BE2C (cell line): ENCODE measurements around the gene SVEP1.
"Not testable (repeated sequence)": the region's sequence is repeated elsewhere in the genome, so short reads cannot be mapped to it uniquely, and the experiment has no call there.

ENCODE experiments used
- DNase-seq: peaks from one replicate; pipeline ENCODE4 v3.0.0-alpha.2; 2020
- H3K27me3 ChIP-seq: fragments of 250-450 bp; sonication (Bioruptor Pico); 2 replicates; pipeline ENCODE4 v1.5.1; 2020; ENCODE audit warnings: mild to moderate bottlenecking
- H3K36me3 ChIP-seq: fragments of 250-450 bp; sonication (Bioruptor Pico); 2 replicates; pipeline ENCODE4 v1.5.1; 2020; ENCODE audit warnings: mild to moderate bottlenecking
- H3K4me1 ChIP-seq: fragments of 250-450 bp; sonication (Bioruptor Pico); 2 replicates; pipeline ENCODE4 v1.5.1; 2020
- H3K4me3 ChIP-seq: 2 replicates; pipeline ENCODE4 v1.5.1; 2011; ENCODE audit warnings: low read depth, low read length
- H3K9me3 ChIP-seq: fragments of 250-450 bp; sonication (Bioruptor Pico); 2 replicates; pipeline ENCODE4 v1.5.1; 2020
- TF ChIP-seq, protein P1 (sequence below): IDR thresholded peaks from 2 replicates; pipeline ENCODE4 v1.5.1; 2012; ENCODE audit warnings: mild to moderate bottlenecking, low read depth, low read length

SVEP1 gene

DNA sequence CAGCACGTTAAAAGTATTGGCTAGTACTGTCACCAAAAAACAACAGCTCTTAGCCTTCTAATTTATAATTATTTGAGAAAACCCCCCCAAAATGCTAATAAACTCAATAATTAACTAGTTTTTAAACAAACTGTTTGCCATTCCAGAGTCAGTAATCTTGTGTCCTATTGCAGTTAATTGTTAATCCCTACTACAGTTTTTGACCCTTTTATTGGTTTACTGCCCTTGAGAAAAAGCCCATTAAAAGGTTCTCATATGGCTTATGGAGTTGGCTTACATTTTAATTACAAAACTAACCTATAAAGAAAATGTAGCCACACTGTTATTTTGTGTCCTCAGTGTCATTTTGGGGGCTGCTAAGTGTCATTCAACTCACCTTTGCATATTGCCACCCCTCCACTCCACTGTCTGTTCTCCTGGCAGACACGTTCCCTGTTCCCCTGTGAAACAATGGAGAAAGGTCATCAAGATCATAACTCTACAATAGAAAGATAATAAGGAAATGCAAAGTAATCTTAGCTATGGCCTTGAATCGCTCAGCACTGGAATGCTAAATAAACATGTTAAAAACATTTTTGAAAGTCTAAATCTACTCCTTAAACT, 190.3 kb downstream of the SVEP1 start:
- Histone ChIP-seq H3K36me3 (no peaks in the 10 kb centered on the region), H3K27me3 (no peaks in the 10 kb centered on the region), H3K9me3 (no peaks in the 10 kb centered on the region; the same call in 1 of the 2 replicates), H3K4me3 (no peak overlapping the region), H3K4me1 (no peaks in the 10 kb centered on the region)
- DNase-seq: no peak
- TF ChIP-seq, protein P1, sequence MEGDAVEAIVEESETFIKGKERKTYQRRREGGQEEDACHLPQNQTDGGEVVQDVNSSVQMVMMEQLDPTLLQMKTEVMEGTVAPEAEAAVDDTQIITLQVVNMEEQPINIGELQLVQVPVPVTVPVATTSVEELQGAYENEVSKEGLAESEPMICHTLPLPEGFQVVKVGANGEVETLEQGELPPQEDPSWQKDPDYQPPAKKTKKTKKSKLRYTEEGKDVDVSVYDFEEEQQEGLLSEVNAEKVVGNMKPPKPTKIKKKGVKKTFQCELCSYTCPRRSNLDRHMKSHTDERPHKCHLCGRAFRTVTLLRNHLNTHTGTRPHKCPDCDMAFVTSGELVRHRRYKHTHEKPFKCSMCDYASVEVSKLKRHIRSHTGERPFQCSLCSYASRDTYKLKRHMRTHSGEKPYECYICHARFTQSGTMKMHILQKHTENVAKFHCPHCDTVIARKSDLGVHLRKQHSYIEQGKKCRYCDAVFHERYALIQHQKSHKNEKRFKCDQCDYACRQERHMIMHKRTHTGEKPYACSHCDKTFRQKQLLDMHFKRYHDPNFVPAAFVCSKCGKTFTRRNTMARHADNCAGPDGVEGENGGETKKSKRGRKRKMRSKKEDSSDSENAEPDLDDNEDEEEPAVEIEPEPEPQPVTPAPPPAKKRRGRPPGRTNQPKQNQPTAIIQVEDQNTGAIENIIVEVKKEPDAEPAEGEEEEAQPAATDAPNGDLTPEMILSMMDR: no peak

DNA sequence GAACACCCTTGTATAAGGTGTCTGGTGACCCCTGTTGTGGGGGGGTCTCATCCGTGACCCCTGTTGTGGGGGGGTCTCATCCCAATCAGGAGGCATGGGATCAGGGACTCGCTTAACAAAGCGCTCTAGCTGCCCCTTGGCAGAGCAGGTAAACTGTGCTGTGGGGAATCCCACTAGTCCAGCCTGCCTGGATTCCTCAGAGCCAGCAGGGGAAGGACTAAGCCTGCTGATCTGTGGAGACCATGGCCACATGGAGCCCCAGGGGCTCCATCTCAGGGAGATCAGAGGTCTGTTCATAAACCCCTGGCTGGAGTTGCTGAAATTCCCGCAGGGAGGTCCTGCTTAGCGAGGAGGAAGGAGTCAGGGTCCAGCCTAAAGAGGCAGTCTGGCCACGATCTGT, 196.1 kb downstream of the SVEP1 start:
- Histone ChIP-seq H3K27me3 (no peaks in the 10 kb centered on the region), H3K36me3 (no peaks in the 10 kb centered on the region)
- TF ChIP-seq, protein P1: no peak

DNA sequence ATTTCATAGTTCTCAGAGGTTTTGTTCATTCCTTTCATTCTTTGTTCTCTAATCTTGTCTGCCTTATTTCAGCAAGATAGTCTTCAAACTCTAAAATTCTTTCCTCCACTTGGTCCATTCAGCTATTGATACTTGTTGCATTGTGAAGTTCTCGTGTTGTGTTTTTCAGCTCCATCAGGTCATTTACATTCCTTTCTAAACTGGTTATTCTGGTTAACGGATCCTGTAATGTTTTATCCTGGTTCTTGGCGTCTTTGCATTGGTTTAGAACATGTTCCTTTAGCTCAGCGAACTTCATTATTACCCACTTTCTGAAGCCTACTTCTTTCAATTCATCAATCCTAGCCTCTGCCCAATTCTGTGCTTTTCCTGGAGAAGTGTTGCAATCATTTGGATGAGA, 196.8 kb downstream of the SVEP1 start:
- Histone ChIP-seq H3K9me3 (no peaks in the 10 kb centered on the region), H3K4me1 (no peaks in the 10 kb centered on the region), H3K36me3 (no peaks in the 10 kb centered on the region), H3K27me3 (no peaks in the 10 kb centered on the region), H3K4me3 (no peak overlapping the region)
- DNase-seq: no peak
- TF ChIP-seq, protein P1: no peak

More for the DNA sequence above, 196.1 kb downstream of the SVEP1 start:
- Histone ChIP-seq H3K4me1 (no peaks in the 10 kb centered on the region), H3K4me3 (no peak overlapping the region), H3K9me3 (no peaks in the 10 kb centered on the region)
- no peak for DNase-seq

DNA sequence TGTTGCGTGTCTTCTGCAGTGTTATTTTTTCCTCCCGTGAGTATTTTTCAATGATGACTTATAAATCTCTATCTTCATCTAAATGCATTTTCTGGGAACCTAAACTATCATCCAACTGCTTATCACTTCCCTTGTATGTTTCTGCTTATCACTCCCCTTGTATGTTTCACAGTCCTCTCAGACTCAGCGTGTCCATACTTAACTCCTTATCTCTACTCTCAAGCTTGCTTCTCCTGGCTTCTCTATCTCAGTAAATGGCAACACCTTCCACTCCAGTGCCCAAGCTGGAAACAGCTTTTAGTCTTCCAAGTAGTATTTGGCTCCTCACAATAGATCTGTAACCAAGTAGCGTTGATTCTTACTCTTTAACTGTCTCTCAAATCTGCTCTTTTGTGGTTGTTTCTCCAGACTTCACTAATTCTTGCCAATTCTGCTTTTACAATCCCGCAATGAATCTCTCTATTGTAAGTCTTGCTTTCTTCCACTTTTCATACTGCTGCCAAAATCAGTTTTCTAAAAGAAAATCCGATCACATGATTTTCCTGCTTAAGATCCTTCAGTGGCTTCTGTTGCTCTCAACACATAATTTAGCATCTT, 208.0 kb downstream of the SVEP1 start:
- Histone ChIP-seq H3K27me3 (no peaks in the 10 kb centered on the region), H3K4me1 (no peaks in the 10 kb centered on the region), H3K4me3 (no peak overlapping the region), H3K9me3 (no peaks in the 10 kb centered on the region), H3K36me3 (no peaks in the 10 kb centered on the region)
- TF ChIP-seq, protein P1: no peak
- no peak for DNase-seq

DNA sequence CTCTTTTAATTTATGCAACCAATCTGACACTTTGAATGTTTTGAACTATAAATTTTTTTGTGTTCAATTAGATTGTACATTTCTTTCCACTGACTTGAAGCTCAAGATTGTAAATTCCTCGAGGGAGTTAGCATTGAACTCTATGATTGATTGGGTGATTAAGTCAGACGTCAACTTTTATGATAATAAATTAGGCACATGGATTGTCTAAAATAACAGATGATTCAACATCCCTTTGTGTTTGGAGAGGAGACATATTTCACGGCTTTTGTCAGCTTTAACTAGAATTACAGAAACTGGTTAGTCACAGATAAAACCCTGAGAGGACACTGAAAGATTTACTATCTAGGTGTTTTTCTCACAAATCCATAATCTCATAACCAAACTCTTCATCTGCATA, 209.2 kb downstream of the SVEP1 start:
- no peak for DNase-seq
- no peaks in the 10 kb centered on the region for H3K27me3 ChIP-seq
- TF ChIP-seq, protein P1: no peak

DNA sequence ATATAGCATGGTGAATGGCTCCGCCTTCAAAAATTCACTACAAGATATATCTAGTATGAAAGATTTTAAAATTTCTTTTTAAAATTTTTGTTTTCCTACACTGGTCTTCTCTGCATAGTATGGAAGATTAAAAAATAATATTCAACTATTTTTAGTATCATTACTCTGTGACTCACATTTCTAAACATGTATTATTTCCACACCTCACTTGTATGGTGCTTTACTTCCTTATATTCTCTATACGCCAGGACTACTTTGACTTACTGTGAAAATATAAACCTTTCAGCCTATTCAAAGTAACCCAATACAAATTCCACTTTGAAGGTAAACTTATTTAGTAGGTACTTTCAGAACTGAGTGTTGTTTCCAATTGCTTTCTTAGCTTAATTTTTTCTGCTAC, 215.1 kb downstream of the SVEP1 start:
- Histone ChIP-seq H3K4me1 (no peaks in the 10 kb centered on the region), H3K4me3 (no peak overlapping the region), H3K27me3 (no peaks in the 10 kb centered on the region), H3K9me3 (no peaks in the 10 kb centered on the region), H3K36me3 (no peaks in the 10 kb centered on the region)
- TF ChIP-seq, protein P1: no peak
- no peak for DNase-seq

More for the DNA sequence above, 209.2 kb downstream of the SVEP1 start:
- Histone ChIP-seq H3K4me3 (no peak overlapping the region), H3K4me1 (no peaks in the 10 kb centered on the region), H3K9me3 (no peaks in the 10 kb centered on the region), H3K36me3 (no peaks in the 10 kb centered on the region)

DNA sequence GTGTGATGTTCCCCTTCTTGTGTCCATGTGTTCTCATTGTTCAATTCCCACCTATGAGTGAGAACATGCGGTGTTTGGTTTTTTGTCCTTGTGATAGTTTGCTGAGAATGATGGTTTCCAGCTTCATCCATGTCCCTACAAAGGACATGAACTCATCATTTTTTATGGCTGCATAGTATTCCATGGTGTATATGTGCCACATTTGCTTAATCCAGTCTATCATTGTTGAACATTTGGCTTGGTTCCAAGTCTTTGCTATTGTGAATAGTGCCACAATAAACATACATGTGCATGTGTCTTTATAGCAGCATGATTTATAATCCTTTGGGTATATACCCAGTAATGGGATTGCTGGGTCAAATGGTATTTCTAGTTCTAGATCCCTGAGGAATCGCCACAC, 220.5 kb downstream of the SVEP1 start:
- H3K4me1 ChIP-seq, DNase-seq: not testable (repeated sequence)

More for the DNA sequence above, 220.5 kb downstream of the SVEP1 start:
- not testable (repeated sequence) for H3K36me3 ChIP-seq, H3K9me3 ChIP-seq, H3K27me3 ChIP-seq, H3K4me3 ChIP-seq
